HK-2 (cell line): ENCODE measurements around the gene CCN2.

Source experiments
- DNase-seq: peaks from one replicate; pipeline ENCODE4 v3.0.0-alpha.2; 2018; ENCODE audit not compliant: unreplicated experiment

The CCN2 gene

GRCh38 chr6:131966443-131966842 lies 15.3 kb upstream of the CCN2 start:
- peak; percentile 46 for DNase-seq

- no peak for DNase-seq
These were observed 11.9 kb upstream of the CCN2 start for GRCh38 chr6:131963063-131963462.

- no peak for DNase-seq
These were observed 9.4 kb upstream of the CCN2 start for GRCh38 chr6:131960371-131961133.

GRCh38 chr6:131958542-131959470 lies 7.6 kb upstream of the CCN2 start:
- no peak for DNase-seq

GRCh38 chr6:131958095-131958494 lies 6.9 kb upstream of the CCN2 start:
- DNase-seq: no peak

- no peak for DNase-seq
These were observed 4.7 kb upstream of the CCN2 start for GRCh38 chr6:131955876-131956275.

- no peak for DNase-seq
These were observed 4.0 kb upstream of the CCN2 start for GRCh38 chr6:131955192-131955591.

- DNase-seq: peak; percentile 47
These were observed 3.6 kb upstream of the CCN2 start for GRCh38 chr6:131954775-131955107.

- DNase-seq: no peak
These were observed 3.0 kb upstream of the CCN2 start for GRCh38 chr6:131954059-131954774.

- DNase-seq: no peak
These were observed 1.8 kb upstream of the CCN2 start for GRCh38 chr6:131952886-131953509.

- no peak for DNase-seq
These were observed 531 bp upstream of the CCN2 start for GRCh38 chr6:131951576-131952230.

- peak; percentile 75 for DNase-seq
These were observed 1.0 kb downstream of the CCN2 start for GRCh38 chr6:131949909-131950766.

- no peak for DNase-seq
These were observed 1.6 kb downstream of the CCN2 start for GRCh38 chr6:131949620-131949908.

GRCh38 chr6:131948692-131949619 lies 2.2 kb downstream of the CCN2 start:
- peak; percentile 35 for DNase-seq

GRCh38 chr6:131947986-131948661 lies 3.0 kb downstream of the CCN2 start:
- no peak for DNase-seq

- DNase-seq: no peak
These were observed 3.9 kb downstream of the CCN2 start for GRCh38 chr6:131946992-131947955.

- DNase-seq: no peak
These were observed 4.7 kb downstream of the CCN2 start for GRCh38 chr6:131946404-131946991.
